ENCODE results near the gene PRPS1L1. TPM values are rescaled to one million over a fixed set of nuclear protein-coding genes. Genes with fewer than 3 reads are reported as not detected.

The PRPS1L1 gene
- total and polyA plus RNA-seq, 2 experiments from 2014 or later, result not detected

DNA sequence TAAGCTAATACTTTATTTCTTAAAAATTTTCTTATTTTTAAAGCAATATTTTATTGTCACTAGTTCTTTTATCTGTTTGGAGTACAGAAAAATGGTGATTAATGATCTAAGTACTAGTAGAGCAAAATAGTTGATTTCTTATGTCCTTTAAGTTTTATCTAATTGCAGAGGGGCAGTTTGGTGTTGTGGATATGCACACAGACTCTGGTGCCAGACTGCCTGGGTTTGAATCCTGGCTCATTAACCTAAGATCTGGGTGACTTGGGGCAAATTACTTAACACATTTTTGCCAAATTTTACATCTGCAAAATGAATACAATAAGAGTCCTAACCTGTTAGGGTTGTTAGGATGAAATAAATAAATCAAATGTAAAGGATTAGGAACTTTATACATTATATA, 10.7 kb upstream of the PRPS1L1 start:
- Mint-ChIP-seq H3K36me3 (ENCODE audit: low read depth) (no peaks in the 10 kb centered on the region; the same call in 2 of the 3 replicates), H3K27ac (no peak overlapping the region), H3K4me3 (no peak overlapping the region), H3K9me3 (no peaks in the 10 kb centered on the region; the same call in 1 of the 3 replicates), H3K27me3 (ENCODE audit: insufficient read depth, low read depth, poor library complexity) (peaks cover 2% of the 10 kb centered on the region), H3K4me1 (no peaks in the 10 kb centered on the region)
- H3K9me2 ChIP-seq (ENCODE audit: insufficient read depth), result peaks cover 3% of the 10 kb centered on the region; the same call in 1 of the 2 replicates
- no peak overlapping the region for H3K4me3 ChIP-seq
- ATAC-seq (no peak), DNase-seq (ENCODE audit: low spot score) (no peak)
- H3K4me2 ChIP-seq, result no peak overlapping the region
- no peaks in the 10 kb centered on the region for H3F3A ChIP-seq (replicated peaks; ENCODE audit: low read depth)
- H4K20me1 ChIP-seq (replicated peaks; ENCODE audit: insufficient read depth), result no peaks in the 10 kb centered on the region
- no peak overlapping the region for H2AFZ ChIP-seq
- TF ChIP-seq, protein P1, sequence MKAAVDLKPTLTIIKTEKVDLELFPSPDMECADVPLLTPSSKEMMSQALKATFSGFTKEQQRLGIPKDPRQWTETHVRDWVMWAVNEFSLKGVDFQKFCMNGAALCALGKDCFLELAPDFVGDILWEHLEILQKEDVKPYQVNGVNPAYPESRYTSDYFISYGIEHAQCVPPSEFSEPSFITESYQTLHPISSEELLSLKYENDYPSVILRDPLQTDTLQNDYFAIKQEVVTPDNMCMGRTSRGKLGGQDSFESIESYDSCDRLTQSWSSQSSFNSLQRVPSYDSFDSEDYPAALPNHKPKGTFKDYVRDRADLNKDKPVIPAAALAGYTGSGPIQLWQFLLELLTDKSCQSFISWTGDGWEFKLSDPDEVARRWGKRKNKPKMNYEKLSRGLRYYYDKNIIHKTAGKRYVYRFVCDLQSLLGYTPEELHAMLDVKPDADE (IDR thresholded peaks at IDR 0.05), result no peak
- TF ChIP-seq STAT1 (IDR thresholded peaks at IDR 0.05; ENCODE audit: unreplicated experiment), result no peak
- no peak for TF ChIP-seq EZH2phosphoT487 (IDR thresholded peaks at IDR 0.05; ENCODE audit: unreplicated experiment)
- no peak for TF ChIP-seq CREB1 (CRISPR knock-in tag; IDR thresholded peaks at IDR 0.05; ENCODE audit: low read depth)
- TF ChIP-seq, protein P2, sequence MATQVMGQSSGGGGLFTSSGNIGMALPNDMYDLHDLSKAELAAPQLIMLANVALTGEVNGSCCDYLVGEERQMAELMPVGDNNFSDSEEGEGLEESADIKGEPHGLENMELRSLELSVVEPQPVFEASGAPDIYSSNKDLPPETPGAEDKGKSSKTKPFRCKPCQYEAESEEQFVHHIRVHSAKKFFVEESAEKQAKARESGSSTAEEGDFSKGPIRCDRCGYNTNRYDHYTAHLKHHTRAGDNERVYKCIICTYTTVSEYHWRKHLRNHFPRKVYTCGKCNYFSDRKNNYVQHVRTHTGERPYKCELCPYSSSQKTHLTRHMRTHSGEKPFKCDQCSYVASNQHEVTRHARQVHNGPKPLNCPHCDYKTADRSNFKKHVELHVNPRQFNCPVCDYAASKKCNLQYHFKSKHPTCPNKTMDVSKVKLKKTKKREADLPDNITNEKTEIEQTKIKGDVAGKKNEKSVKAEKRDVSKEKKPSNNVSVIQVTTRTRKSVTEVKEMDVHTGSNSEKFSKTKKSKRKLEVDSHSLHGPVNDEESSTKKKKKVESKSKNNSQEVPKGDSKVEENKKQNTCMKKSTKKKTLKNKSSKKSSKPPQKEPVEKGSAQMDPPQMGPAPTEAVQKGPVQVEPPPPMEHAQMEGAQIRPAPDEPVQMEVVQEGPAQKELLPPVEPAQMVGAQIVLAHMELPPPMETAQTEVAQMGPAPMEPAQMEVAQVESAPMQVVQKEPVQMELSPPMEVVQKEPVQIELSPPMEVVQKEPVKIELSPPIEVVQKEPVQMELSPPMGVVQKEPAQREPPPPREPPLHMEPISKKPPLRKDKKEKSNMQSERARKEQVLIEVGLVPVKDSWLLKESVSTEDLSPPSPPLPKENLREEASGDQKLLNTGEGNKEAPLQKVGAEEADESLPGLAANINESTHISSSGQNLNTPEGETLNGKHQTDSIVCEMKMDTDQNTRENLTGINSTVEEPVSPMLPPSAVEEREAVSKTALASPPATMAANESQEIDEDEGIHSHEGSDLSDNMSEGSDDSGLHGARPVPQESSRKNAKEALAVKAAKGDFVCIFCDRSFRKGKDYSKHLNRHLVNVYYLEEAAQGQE (IDR thresholded peaks at IDR 0.05; ENCODE audit: unreplicated experiment), result no peak
- TF ChIP-seq, protein P3, sequence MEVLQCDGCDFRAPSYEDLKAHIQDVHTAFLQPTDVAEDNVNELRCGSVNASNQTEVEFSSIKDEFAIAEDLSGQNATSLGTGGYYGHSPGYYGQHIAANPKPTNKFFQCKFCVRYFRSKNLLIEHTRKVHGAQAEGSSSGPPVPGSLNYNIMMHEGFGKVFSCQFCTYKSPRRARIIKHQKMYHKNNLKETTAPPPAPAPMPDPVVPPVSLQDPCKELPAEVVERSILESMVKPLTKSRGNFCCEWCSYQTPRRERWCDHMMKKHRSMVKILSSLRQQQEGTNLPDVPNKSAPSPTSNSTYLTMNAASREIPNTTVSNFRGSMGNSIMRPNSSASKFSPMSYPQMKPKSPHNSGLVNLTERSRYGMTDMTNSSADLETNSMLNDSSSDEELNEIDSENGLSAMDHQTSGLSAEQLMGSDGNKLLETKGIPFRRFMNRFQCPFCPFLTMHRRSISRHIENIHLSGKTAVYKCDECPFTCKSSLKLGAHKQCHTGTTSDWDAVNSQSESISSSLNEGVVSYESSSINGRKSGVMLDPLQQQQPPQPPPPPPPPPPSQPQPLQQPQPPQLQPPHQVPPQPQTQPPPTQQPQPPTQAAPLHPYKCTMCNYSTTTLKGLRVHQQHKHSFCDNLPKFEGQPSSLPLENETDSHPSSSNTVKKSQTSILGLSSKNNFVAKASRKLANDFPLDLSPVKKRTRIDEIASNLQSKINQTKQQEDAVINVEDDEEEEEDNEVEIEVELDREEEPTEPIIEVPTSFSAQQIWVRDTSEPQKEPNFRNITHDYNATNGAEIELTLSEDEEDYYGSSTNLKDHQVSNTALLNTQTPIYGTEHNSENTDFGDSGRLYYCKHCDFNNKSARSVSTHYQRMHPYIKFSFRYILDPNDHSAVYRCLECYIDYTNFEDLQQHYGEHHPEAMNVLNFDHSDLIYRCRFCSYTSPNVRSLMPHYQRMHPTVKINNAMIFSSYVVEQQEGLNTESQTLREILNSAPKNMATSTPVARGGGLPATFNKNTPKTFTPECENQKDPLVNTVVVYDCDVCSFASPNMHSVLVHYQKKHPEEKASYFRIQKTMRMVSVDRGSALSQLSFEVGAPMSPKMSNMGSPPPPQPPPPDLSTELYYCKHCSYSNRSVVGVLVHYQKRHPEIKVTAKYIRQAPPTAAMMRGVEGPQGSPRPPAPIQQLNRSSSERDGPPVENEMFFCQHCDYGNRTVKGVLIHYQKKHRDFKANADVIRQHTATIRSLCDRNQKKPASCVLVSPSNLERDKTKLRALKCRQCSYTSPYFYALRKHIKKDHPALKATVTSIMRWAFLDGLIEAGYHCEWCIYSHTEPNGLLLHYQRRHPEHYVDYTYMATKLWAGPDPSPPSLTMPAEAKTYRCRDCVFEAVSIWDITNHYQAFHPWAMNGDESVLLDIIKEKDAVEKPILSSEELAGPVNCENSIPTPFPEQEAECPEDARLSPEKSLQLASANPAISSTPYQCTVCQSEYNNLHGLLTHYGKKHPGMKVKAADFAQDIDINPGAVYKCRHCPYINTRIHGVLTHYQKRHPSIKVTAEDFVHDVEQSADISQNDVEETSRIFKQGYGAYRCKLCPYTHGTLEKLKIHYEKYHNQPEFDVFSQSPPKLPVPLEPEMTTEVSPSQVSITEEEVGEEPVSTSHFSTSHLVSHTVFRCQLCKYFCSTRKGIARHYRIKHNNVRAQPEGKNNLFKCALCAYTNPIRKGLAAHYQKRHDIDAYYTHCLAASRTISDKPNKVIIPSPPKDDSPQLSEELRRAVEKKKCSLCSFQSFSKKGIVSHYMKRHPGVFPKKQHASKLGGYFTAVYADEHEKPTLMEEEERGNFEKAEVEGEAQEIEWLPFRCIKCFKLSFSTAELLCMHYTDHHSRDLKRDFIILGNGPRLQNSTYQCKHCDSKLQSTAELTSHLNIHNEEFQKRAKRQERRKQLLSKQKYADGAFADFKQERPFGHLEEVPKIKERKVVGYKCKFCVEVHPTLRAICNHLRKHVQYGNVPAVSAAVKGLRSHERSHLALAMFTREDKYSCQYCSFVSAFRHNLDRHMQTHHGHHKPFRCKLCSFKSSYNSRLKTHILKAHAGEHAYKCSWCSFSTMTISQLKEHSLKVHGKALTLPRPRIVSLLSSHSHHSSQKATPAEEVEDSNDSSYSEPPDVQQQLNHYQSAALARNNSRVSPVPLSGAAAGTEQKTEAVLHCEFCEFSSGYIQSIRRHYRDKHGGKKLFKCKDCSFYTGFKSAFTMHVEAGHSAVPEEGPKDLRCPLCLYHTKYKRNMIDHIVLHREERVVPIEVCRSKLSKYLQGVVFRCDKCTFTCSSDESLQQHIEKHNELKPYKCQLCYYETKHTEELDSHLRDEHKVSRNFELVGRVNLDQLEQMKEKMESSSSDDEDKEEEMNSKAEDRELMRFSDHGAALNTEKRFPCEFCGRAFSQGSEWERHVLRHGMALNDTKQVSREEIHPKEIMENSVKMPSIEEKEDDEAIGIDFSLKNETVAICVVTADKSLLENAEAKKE (CRISPR knock-in tag; IDR thresholded peaks at IDR 0.05), result no peak
- TF ChIP-seq, protein P4, sequence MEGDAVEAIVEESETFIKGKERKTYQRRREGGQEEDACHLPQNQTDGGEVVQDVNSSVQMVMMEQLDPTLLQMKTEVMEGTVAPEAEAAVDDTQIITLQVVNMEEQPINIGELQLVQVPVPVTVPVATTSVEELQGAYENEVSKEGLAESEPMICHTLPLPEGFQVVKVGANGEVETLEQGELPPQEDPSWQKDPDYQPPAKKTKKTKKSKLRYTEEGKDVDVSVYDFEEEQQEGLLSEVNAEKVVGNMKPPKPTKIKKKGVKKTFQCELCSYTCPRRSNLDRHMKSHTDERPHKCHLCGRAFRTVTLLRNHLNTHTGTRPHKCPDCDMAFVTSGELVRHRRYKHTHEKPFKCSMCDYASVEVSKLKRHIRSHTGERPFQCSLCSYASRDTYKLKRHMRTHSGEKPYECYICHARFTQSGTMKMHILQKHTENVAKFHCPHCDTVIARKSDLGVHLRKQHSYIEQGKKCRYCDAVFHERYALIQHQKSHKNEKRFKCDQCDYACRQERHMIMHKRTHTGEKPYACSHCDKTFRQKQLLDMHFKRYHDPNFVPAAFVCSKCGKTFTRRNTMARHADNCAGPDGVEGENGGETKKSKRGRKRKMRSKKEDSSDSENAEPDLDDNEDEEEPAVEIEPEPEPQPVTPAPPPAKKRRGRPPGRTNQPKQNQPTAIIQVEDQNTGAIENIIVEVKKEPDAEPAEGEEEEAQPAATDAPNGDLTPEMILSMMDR (conservative IDR thresholded peaks at IDR 0.05; ENCODE audit: low read depth in 2 of 2), result no peak
- TF ChIP-seq POLR2AphosphoS5 (IDR thresholded peaks at IDR 0.05; ENCODE audit: low read depth), result no peak
- no peak for TF ChIP-seq ZNF114 (CRISPR knock-in tag; IDR thresholded peaks at IDR 0.05)
- H3K27me3 ChIP-seq (ENCODE audit: insufficient read depth), result no peaks in the 10 kb centered on the region
- H3K36me3 ChIP-seq (ENCODE audit: insufficient read depth), result no peaks in the 10 kb centered on the region
- H3K4me1 ChIP-seq (ENCODE audit: insufficient read depth), result no peaks in the 10 kb centered on the region
- H3K27ac ChIP-seq (ENCODE audit: low read depth), result no peak overlapping the region
- no peaks in the 10 kb centered on the region for H3K79me2 ChIP-seq (replicated peaks; ENCODE audit: insufficient read depth)
